ENCODE data around the gene GPATCH1. TPM values are rescaled to one million over a fixed set of nuclear protein-coding genes. Genes with fewer than 3 reads are reported as not detected.

GPATCH1 gene
- total and polyA plus RNA-seq, 2 of the 4 experiments (the other 2 are of a cell fraction) = 5.1 to 7.5 TPM

GRCh38 chr19:33067121-33067520, 13.9 kb upstream of the GPATCH1 start:
- Histone ChIP-seq H2AFZ (replicated peaks; ENCODE audit: low read length, poor library complexity) (no peak overlapping the region), H4K91ac (ENCODE audit: insufficient read depth, low read depth, low read length) (no peak overlapping the region), H3K9me3 (ENCODE audit: control insufficient read depth, insufficient read depth, low read length) (no peaks in the 10 kb centered on the region), H2BK120ac (ENCODE audit: low read depth, low read length) (no peak overlapping the region), H2BK15ac (ENCODE audit: low read depth, low read length) (no peak overlapping the region), H2AK9ac (replicated peaks; ENCODE audit: low read depth, low read length, poor library complexity) (no peak overlapping the region), H3K9me1 (ENCODE audit: insufficient read depth, low read length) (no peaks in the 10 kb centered on the region), H3K23ac (ENCODE audit: low read depth, low read length) (no peak overlapping the region), H3K9ac (ENCODE audit: low read depth, low read length) (no peak overlapping the region), H4K8ac (ENCODE audit: low read depth in 2 of 2, low read length in 2 of 2) (no peak overlapping the region), H3K4ac (ENCODE audit: low read depth, low read length) (no peak overlapping the region), H3K4me3 (ENCODE audit: insufficient read depth, low read depth, low read length) (no peak overlapping the region), H2BK20ac (ENCODE audit: low read depth, low read length) (no peak overlapping the region), H2BK5ac (ENCODE audit: low read depth, low read length, poor library complexity, severe bottlenecking) (no peak overlapping the region), H3K14ac (replicated peaks; ENCODE audit: low read depth, low read length) (no peak overlapping the region), H3K27me3 (ENCODE audit: control insufficient read depth, insufficient read depth, low read length) (peaks cover 5% of the 10 kb centered on the region; the same call in 1 of the 2 replicates), H4K5ac (ENCODE audit: low read depth, low read length) (no peak overlapping the region), H3K56ac (ENCODE audit: extremely low read depth, insufficient read depth, low read length) (no peak overlapping the region), H4K20me1 (ENCODE audit: insufficient read depth, low read length) (peaks cover 4% of the 10 kb centered on the region; the same call in 1 of the 2 replicates), H2AK5ac (ENCODE audit: low read depth, low read length) (no peak overlapping the region), H3K18ac (ENCODE audit: low read depth, low read length) (no peak overlapping the region), H3K4me2 (ENCODE audit: low read depth, low read length) (no peak overlapping the region), H3K27ac (ENCODE audit: insufficient read depth, low read length) (no peak overlapping the region), H3K4me1 (ENCODE audit: control insufficient read depth, insufficient read depth, low read length) (no peaks in the 10 kb centered on the region), H3K79me1 (ENCODE audit: low read depth in 1 of 2, low read length in 2 of 2) (peaks cover 0 to 6% of the 10 kb centered on the region in 2 experiments; a peak in 1 of 4 replicates), H3K36me3 (ENCODE audit: control insufficient read depth, insufficient read depth, low read length) (no peaks in the 10 kb centered on the region)
- CTCF ChIA-PET = no interaction called here
- in situ Hi-C loops (cut with MboI; ENCODE audit: low sequenced_read_pairs) (no loop called here), dilution Hi-C loops (cut with HindIII; ENCODE audit: low sequenced_read_pairs, unreplicated experiment) (no loop called here), intact Hi-C loops (cut with micrococcal nuclease) (no loop called here)
- ATAC-seq (ENCODE audit: low read depth) = no peak
- BruUV-seq (replicated peaks) = no TSS peak
- no peak for DNase-seq
- 80% methylated on average over 1 of the region's 8 CpGs; no CpG with 5 or more reads in 1 of the 2 experiments for WGBS, 2 experiments (ENCODE audit: extremely low coverage in 2 of 2, insufficient read length in 1 of 2)
- POLR2A ChIA-PET (ENCODE audit: unreplicated experiment) = no interaction called here
- TF ChIP-seq MAZ (IDR thresholded peaks at IDR 0.05; ENCODE audit: borderline replicate concordance, low read depth, low read length) = no peak
- no peak for TF ChIP-seq FOS (IDR thresholded peaks at IDR 0.05; ENCODE audit: low read depth, low read length)
- no peak for TF ChIP-seq RFX5 (IDR thresholded peaks at IDR 0.05; ENCODE audit: low read depth, low read length)
- TF ChIP-seq, protein P1, sequence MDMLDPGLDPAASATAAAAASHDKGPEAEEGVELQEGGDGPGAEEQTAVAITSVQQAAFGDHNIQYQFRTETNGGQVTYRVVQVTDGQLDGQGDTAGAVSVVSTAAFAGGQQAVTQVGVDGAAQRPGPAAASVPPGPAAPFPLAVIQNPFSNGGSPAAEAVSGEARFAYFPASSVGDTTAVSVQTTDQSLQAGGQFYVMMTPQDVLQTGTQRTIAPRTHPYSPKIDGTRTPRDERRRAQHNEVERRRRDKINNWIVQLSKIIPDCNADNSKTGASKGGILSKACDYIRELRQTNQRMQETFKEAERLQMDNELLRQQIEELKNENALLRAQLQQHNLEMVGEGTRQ (IDR thresholded peaks at IDR 0.05; ENCODE audit: low read depth, low read length) = no peak
- no peak for TF ChIP-seq RAD21 (IDR thresholded peaks at IDR 0.05; ENCODE audit: low read length)

Data from IMR-90 (cell line).